GM18868 (cell line): Measurements from ENCODE around the gene TDO2.
A peak's percentile ranks its signal among the peaks of the same experiment; 100 is the strongest.
"Not testable (repeated sequence)": the region's sequence is repeated elsewhere in the genome, so short reads cannot be mapped to it uniquely, and the experiment has no call there.

Experiments
- ATAC-seq: cut with Tn5 transposase; IDR thresholded peaks from one replicate; pipeline ENCODE4 v1.9.1; 2021; ENCODE audit warnings: mild to moderate bottlenecking, moderate library complexity; ENCODE audit not compliant: unreplicated experiment

Gene TDO2

GRCh38 chr4:155903453-155903852, at the start of gene TDO2:
TDO2 (plus strand) TSS chr4:155903696; CDS start chr4:155903759, 63 bp downstream.
- no peak for ATAC-seq

- peak; percentile 53 for ATAC-seq
These were observed 48.8 kb upstream of the TDO2 start for GRCh38 chr4:155854582-155855226.

DNA sequence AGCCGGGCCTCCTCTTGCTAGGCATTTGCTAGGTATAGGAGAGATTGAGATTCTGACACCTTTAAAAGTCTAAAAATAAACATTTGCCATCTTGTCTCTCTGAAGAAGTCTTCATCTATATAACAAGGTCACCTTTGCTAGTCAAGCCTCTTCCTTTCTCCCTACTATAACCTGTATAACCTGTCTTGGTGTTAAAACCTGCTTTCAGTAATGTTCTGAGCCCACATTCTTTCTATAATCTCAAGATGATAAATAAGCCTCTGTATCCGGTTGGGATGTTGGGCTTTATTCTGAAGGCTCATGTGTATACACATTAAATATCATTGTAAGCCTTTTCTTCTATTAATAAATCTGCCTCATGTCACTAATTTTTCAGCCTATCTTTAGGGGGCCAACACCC, 47.6 kb upstream of the TDO2 start:
- no peak for ATAC-seq

- no peak for ATAC-seq
These were observed 37.3 kb upstream of the TDO2 start, which contains the start of gene ASIC5 for GRCh38 chr4:155866177-155866576. ASIC5 (minus strand) TSS chr4:155866277; CDS start chr4:155866226, 51 bp downstream.

- ATAC-seq = no peak
These were observed 27.6 kb upstream of the TDO2 start for GRCh38 chr4:155875878-155876277.

- ATAC-seq = no peak
These were observed 25.5 kb upstream of the TDO2 start for GRCh38 chr4:155877971-155878370.

DNA sequence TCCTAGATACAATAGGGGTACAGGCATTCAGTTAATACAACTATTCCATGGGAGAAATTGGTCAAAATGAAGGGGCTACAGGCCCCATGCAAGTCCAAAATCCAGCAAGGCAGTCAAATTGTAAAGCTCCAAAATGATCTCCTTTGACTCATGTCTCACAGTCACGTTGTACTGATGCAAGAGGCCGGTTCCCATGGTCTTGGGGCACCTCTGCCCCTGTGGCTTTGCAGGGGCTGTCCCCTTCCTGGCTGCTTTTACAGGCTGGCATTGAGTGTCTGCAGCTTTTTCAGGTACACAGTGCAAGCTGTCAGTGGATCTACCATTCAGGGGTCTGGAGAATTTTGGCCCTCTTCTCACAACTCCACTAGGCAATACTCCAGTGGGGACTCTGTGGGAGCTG, 24.9 kb upstream of the TDO2 start:
- ATAC-seq = peak; percentile 64

GRCh38 chr4:155879767-155880166, 23.7 kb upstream of the TDO2 start:
- no peak for ATAC-seq

DNA sequence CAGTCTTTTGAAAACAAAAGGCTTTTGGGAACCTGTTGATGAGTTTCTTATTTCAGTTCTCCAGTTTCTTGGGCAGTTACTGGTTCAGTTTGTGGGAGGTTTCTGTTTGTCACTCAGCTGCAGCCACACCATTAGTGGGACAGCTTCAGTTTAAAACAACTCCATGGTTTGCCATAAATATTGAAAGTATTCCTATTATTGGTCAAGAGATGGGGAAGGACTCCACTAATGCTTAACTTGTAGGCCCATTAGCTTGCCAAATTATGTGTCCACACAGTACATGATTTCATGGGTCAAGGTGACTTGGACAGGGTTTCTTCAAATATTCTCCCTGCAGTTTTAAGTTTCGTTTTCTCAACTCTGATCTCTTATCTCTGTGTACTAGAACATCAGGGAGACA, 21.9 kb upstream of the TDO2 start:
- peak; percentile 54 for ATAC-seq

DNA sequence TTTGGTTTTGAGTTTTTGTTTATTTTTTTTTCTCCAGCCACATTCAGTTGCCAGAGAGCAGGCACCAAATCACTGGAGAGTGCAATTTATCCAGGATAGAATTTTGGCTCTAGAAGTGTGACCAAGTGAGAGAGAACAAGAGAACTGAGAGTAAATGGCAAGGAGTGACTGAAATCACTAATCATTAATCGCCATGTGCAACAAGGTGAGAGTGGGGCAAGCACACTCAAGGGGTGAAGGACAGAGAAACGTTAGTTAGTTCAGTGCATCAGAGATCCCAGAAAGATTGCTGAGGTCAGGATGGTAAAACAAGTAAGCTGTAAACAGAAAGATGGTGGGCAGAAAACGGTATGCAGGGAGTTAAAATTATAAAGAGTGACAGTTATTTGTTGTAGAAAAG, 19.6 kb upstream of the TDO2 start:
- no peak for ATAC-seq

DNA sequence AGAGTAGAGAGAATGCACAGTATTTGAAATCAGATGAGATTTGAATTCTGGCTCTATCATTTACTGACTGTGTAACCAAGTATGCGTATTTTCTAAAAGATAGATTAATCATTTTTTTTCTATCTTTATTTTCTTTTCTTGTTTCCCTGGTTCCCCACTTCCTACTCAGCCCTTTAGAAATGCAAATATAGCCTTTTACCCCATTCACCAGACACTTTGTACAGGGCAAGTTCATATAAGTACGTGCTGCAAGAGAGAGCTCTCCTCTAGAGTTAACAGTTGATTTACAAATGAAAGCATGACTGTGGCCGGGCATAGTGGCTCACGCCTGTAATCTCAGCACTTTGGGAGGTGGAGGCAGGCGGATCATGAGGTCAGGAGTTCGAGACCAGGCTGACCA, 17.8 kb upstream of the TDO2 start:
- no peak for ATAC-seq

- ATAC-seq = no peak
These were observed 16.5 kb upstream of the TDO2 start for GRCh38 chr4:155887045-155887444.

GRCh38 chr4:155887847-155888570, 15.5 kb upstream of the TDO2 start:
- no peak for ATAC-seq

DNA sequence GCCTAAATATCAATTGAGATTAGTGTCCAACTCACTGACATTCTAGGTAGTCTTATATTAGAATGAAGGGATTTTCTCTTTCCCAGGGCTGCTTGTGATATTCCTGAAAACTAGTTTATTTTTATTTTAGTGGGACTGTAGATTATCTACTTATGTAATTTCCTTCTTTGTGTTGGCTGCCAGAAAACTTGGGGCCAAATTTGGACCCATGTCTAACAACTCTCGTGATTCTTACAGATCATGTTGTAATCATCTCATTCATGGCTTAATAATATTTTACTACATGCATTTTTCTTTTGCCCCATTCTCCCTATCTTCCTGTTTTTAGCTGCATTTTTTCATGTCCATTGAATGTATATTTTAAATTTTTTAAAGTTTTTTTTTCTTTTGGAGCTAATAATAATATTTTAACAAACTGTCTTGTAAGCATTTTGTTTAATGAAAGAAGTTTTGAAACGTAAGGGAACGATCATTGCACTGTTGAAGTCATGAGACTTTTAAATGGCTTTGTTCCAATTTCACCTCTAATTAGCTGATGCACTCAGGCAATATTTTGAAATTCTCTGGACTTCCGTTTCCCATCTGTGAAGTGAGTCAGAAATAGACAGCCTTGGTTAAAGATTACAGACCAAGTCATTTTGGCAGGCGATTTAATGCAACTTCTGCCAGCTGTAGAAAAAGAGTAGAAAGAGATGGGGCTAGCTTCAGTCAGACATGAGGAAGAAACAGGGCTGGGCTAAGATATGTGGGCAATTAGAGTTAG, 14.3 kb upstream of the TDO2 start:
- peak; percentile 75 for ATAC-seq

- ATAC-seq = no peak
These were observed 13.6 kb upstream of the TDO2 start for GRCh38 chr4:155889946-155890345.

- ATAC-seq = no peak
These were observed 12.4 kb upstream of the TDO2 start for GRCh38 chr4:155891058-155891457.

GRCh38 chr4:155898371-155898770, 5.1 kb upstream of the TDO2 start:
- ATAC-seq = not testable (repeated sequence)

DNA sequence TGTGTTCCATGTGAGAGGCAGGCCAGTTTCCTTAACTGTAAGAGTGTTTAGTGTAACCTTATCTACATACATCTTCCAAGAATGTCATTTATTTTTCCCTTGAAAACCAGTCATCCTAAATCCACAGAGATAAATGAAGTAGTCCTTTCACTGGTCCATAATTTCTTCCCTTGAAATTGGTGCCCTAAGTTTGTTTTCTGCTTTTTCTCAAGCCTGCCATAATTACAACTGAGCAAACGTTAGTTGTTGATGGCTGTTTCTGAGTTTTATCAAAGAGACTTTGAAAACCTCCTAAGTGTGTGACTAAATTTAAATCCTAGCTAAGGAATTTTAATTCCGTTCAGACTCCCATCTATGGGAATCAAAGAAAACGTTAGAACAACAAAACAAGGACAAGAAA, 3.6 kb upstream of the TDO2 start:
- no peak for ATAC-seq

GRCh38 chr4:155900381-155900780, 3.1 kb upstream of the TDO2 start:
- ATAC-seq = no peak

GRCh38 chr4:155901013-155901412, 2.5 kb upstream of the TDO2 start:
- no peak for ATAC-seq

GRCh38 chr4:155904331-155904730, 835 bp downstream of the TDO2 start:
- no peak for ATAC-seq
